Measurements from ENCODE around the gene KLHDC7A.

The KLHDC7A gene

GRCh38 chr1:18473195-18473815 is 7.4 kb upstream of the KLHDC7A start:
- no peak for DNase-seq

GRCh38 chr1:18474559-18475175 is 6.1 kb upstream of the KLHDC7A start:
- no peak for DNase-seq

- DNase-seq, result no peak
Observed at GRCh38 chr1:18475234-18475905, 5.4 kb upstream of the KLHDC7A start.

- DNase-seq, result no peak
Observed at GRCh38 chr1:18479454-18479853, 1.3 kb upstream of the KLHDC7A start.

GRCh38 chr1:18481190-18481920 is 625 bp downstream of the KLHDC7A start:
- DNase-seq, result no peak

GRCh38 chr1:18481921-18482701 is 1.4 kb downstream of the KLHDC7A start:
- DNase-seq, result no peak

GRCh38 chr1:18482721-18483425 is 2.1 kb downstream of the KLHDC7A start:
- DNase-seq, result no peak

GRCh38 chr1:18484276-18484675 is 3.5 kb downstream of the KLHDC7A start:
- no peak for DNase-seq

GRCh38 chr1:18484721-18485120 is 4.0 kb downstream of the KLHDC7A start:
- no peak for DNase-seq

GRCh38 chr1:18485227-18485626 is 4.5 kb downstream of the KLHDC7A start:
- DNase-seq, result no peak

GRCh38 chr1:18486195-18486594 is 5.5 kb downstream of the KLHDC7A start:
- DNase-seq, result no peak

GRCh38 chr1:18489417-18490143 is 8.8 kb downstream of the KLHDC7A start:
- DNase-seq, result no peak

GRCh38 chr1:18491168-18491567 is 10.4 kb downstream of the KLHDC7A start:
- DNase-seq, result no peak

GRCh38 chr1:18494304-18494703 is 13.6 kb downstream of the KLHDC7A start:
- no peak for DNase-seq

- DNase-seq, result no peak
Observed at GRCh38 chr1:18495635-18496034, 14.9 kb downstream of the KLHDC7A start.

- DNase-seq, result no peak
Observed at GRCh38 chr1:18496056-18496455, 15.3 kb downstream of the KLHDC7A start.

- DNase-seq, result no peak
Observed at GRCh38 chr1:18496497-18497235, 15.9 kb downstream of the KLHDC7A start.

GRCh38 chr1:18501833-18502232 is 21.1 kb downstream of the KLHDC7A start:
- no peak for DNase-seq

GRCh38 chr1:18504609-18505008 is 23.9 kb downstream of the KLHDC7A start:
- no peak for DNase-seq

GRCh38 chr1:18505666-18506065 is 24.9 kb downstream of the KLHDC7A start:
- no peak for DNase-seq

- DNase-seq, result no peak
Observed at GRCh38 chr1:18508084-18508483, 27.4 kb downstream of the KLHDC7A start.

Data from NCI-H2081 treated with DMSO at 0.1 percent for 48 hours (cell line).